ENCODE data around the gene ASCC3.

GRCh38 chr6:100568255-100568654 is 312.9 kb downstream of the ASCC3 start:
- TF ChIP-seq EZH2 (IDR thresholded peaks at IDR 0.05; ENCODE audit: insufficient read depth, poor library complexity, severe bottlenecking) (no peak), EZH2phosphoT487 (IDR thresholded peaks at IDR 0.05; ENCODE audit: insufficient read depth, low read depth) (no peak)

All from GM23248 (cell line).